ENCODE measurements around the gene CAMK2A.

The CAMK2A gene

GRCh38 chr5:150291388-150292385 lies 2.1 kb upstream of the CAMK2A start:
- TF ChIP-seq, protein P1, sequence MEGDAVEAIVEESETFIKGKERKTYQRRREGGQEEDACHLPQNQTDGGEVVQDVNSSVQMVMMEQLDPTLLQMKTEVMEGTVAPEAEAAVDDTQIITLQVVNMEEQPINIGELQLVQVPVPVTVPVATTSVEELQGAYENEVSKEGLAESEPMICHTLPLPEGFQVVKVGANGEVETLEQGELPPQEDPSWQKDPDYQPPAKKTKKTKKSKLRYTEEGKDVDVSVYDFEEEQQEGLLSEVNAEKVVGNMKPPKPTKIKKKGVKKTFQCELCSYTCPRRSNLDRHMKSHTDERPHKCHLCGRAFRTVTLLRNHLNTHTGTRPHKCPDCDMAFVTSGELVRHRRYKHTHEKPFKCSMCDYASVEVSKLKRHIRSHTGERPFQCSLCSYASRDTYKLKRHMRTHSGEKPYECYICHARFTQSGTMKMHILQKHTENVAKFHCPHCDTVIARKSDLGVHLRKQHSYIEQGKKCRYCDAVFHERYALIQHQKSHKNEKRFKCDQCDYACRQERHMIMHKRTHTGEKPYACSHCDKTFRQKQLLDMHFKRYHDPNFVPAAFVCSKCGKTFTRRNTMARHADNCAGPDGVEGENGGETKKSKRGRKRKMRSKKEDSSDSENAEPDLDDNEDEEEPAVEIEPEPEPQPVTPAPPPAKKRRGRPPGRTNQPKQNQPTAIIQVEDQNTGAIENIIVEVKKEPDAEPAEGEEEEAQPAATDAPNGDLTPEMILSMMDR (IDR thresholded peaks at IDR 0.05; ENCODE audit: low read depth, low read length, missing control alignments), result no peak
- no peak for DNase-seq (ENCODE audit: low read depth)
- in situ Hi-C loops (cut with HindIII; ENCODE audit: low sequenced_read_pairs), result no loop called here
- no peak overlapping the region for H3K4me3 ChIP-seq (ENCODE audit: low read depth, low read length)

GRCh38 chr5:150288791-150289190 lies 782 bp downstream of the CAMK2A start:
- in situ Hi-C loops (cut with HindIII; ENCODE audit: low sequenced_read_pairs), result no loop called here
- no peak overlapping the region for H3K4me3 ChIP-seq (ENCODE audit: low read depth, low read length)
- TF ChIP-seq, protein P1 (IDR thresholded peaks at IDR 0.05; ENCODE audit: low read depth, low read length, missing control alignments), result no peak
- DNase-seq (ENCODE audit: low read depth), result no peak

- H3K4me3 ChIP-seq (ENCODE audit: low read depth, low read length), result no peak overlapping the region
- in situ Hi-C loops (cut with HindIII; ENCODE audit: low sequenced_read_pairs), result no loop called here
- TF ChIP-seq, protein P1 (IDR thresholded peaks at IDR 0.05; ENCODE audit: low read depth, low read length, missing control alignments), result no peak
- no peak for DNase-seq (ENCODE audit: low read depth)
Observed at GRCh38 chr5:150288361-150288760, 1.2 kb downstream of the CAMK2A start.

GRCh38 chr5:150286820-150287219 lies 2.8 kb downstream of the CAMK2A start:
- in situ Hi-C loops (cut with HindIII; ENCODE audit: low sequenced_read_pairs), result no loop called here
- H3K4me3 ChIP-seq (ENCODE audit: low read depth, low read length), result no peak overlapping the region
- no peak for DNase-seq (ENCODE audit: low read depth)
- TF ChIP-seq, protein P1 (IDR thresholded peaks at IDR 0.05; ENCODE audit: low read depth, low read length, missing control alignments), result peak; percentile 36

DNA sequence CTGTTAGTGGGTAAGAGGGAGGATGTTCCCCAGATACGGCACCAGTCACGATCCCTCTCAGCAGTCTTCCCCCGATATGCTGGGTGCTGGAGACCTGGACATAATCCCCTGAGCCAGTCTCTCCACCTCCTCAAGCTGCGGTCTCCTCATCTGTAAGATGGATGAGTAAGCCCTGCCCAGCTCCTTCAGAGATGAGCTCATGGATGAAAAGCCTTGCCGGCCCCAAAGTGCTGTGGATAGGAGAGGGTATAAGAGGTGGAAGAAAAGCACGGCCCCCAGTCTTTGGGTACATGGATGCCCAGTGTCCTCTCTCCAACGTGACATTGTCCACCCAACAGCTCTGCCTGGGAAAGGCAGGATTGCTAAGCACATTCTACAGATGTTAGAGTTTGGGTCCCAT lies 4.5 kb downstream of the CAMK2A start:
- no peak overlapping the region for H3K4me3 ChIP-seq (ENCODE audit: low read depth, low read length)
- in situ Hi-C loops (cut with HindIII; ENCODE audit: low sequenced_read_pairs), result no loop called here
- TF ChIP-seq, protein P1 (IDR thresholded peaks at IDR 0.05; ENCODE audit: low read depth, low read length, missing control alignments), result no peak
- no peak for DNase-seq (ENCODE audit: low read depth)

GRCh38 chr5:150284311-150284710 lies 5.3 kb downstream of the CAMK2A start:
- in situ Hi-C loops (cut with HindIII; ENCODE audit: low sequenced_read_pairs), result no loop called here
- TF ChIP-seq, protein P1 (IDR thresholded peaks at IDR 0.05; ENCODE audit: low read depth, low read length, missing control alignments), result no peak
- DNase-seq (ENCODE audit: low read depth), result no peak
- H3K4me3 ChIP-seq (ENCODE audit: low read depth, low read length), result no peak overlapping the region

All from astrocyte of the cerebellum (primary cell).